Esophagus mucosa (tissue), 1 donor: ENCODE measurements around the gene HMX2. TPM values are rescaled to one million over a fixed set of nuclear protein-coding genes. Genes with fewer than 3 reads are reported as not detected.
"Not testable (repeated sequence)": the region's sequence is repeated elsewhere in the genome, so short reads cannot be mapped to it uniquely, and the experiment has no call there.

ENCODE experiments used
- ATAC-seq: fragments of 200-7000 bp; cut with Tn5 transposase; one replicate; pipeline ENCODE4 v1.9.1; 2020
- total RNA-seq: library from RNA; stranded (reverse); gene quantifications from one replicate; pipeline ENCODE4 v1.2.4, GENCODE V29; 2023
- donor health status: DM: yes; HTN: yes; CAD: no.

The HMX2 gene
- total RNA-seq, 1 donor from 2014 or later = not detected

GRCh38 chr10:123153486-123154091 lies 5.7 kb downstream of the HMX2 start:
- no peak for ATAC-seq

GRCh38 chr10:123154092-123154710 lies 6.3 kb downstream of the HMX2 start, which contains the start of gene BUB3:
TSS of gene BUB3 (plus strand) at chr10:123154402. CDS start at chr10:123154918, 516 bp downstream.
- peak; percentile 98 for ATAC-seq

- ATAC-seq = peak; percentile 53
Observed at GRCh38 chr10:123154711-123155505, 7.0 kb downstream of the HMX2 start.

GRCh38 chr10:123156078-123156477 lies 8.1 kb downstream of the HMX2 start:
- no peak for ATAC-seq

- ATAC-seq = no peak
Observed at GRCh38 chr10:123157210-123157609, 9.3 kb downstream of the HMX2 start.

GRCh38 chr10:123158682-123159081 lies 10.7 kb downstream of the HMX2 start:
- no peak for ATAC-seq

- no peak for ATAC-seq
Observed at GRCh38 chr10:123160311-123160980, 12.5 kb downstream of the HMX2 start.

GRCh38 chr10:123164319-123164718 lies 16.4 kb downstream of the HMX2 start:
- ATAC-seq = no peak

GRCh38 chr10:123165445-123166072 lies 17.6 kb downstream of the HMX2 start:
- no peak for ATAC-seq

- ATAC-seq = no peak
Observed at GRCh38 chr10:123166618-123167017, 18.7 kb downstream of the HMX2 start.

- ATAC-seq = no peak
Observed at GRCh38 chr10:123170961-123171360, 23.0 kb downstream of the HMX2 start.

GRCh38 chr10:123171616-123172015 lies 23.7 kb downstream of the HMX2 start:
- not testable (repeated sequence) for ATAC-seq

GRCh38 chr10:123175389-123176387 lies 27.8 kb downstream of the HMX2 start:
- no peak for ATAC-seq

- ATAC-seq = not testable (repeated sequence)
Observed at GRCh38 chr10:123178390-123178789, 30.5 kb downstream of the HMX2 start.

- ATAC-seq = no peak
Observed at GRCh38 chr10:123180101-123181090, 32.5 kb downstream of the HMX2 start.

- ATAC-seq = no peak
Observed at GRCh38 chr10:123183724-123184123, 35.8 kb downstream of the HMX2 start.

GRCh38 chr10:123187781-123188180 lies 39.8 kb downstream of the HMX2 start:
- ATAC-seq = no peak

- ATAC-seq = no peak
Observed at GRCh38 chr10:123191886-123192285, 44.0 kb downstream of the HMX2 start.

- no peak for ATAC-seq
Observed at GRCh38 chr10:123194056-123194455, 46.1 kb downstream of the HMX2 start.
